GM18505 (cell line): ENCODE measurements around the gene RAVER1.
A peak's percentile ranks its signal among the peaks of the same experiment; 100 is the strongest.

ENCODE experiments used
- ATAC-seq: cut with Tn5 transposase; IDR thresholded peaks from one replicate; pipeline ENCODE4 v1.9.1; 2021; ENCODE audit not compliant: unreplicated experiment
- POLR2A ChIP-seq: IDR thresholded peaks from 4 replicates; pipeline ENCODE4 v1.6.1; 2011; ENCODE audit warnings: borderline replicate concordance; ENCODE audit not compliant: insufficient read depth, insufficient read length; ENCODE audit errors: extremely low read depth

Gene RAVER1

GRCh38 chr19:10332158-10332964 lies 968 bp downstream of the RAVER1 start:
- TF ChIP-seq POLR2A: no peak

GRCh38 chr19:10329555-10329954 lies 3.8 kb downstream of the RAVER1 start:
- no peak for TF ChIP-seq POLR2A
- ATAC-seq: no peak

More at GRCh38 chr19:10332158-10332964, 968 bp downstream of the RAVER1 start:
- no peak for ATAC-seq

GRCh38 chr19:10328558-10329429 lies 4.5 kb downstream of the RAVER1 start:
- no peak for TF ChIP-seq POLR2A
- ATAC-seq: no peak

GRCh38 chr19:10327793-10328192 lies 5.5 kb downstream of the RAVER1 start:
- no peak for TF ChIP-seq POLR2A
- ATAC-seq: no peak

GRCh38 chr19:10325732-10326131 lies 7.6 kb downstream of the RAVER1 start:
- no peak for ATAC-seq
- TF ChIP-seq POLR2A: no peak

- no peak for ATAC-seq
Measured at GRCh38 chr19:10321874-10322835, 11.2 kb downstream of the RAVER1 start.

GRCh38 chr19:10321417-10321797 lies 11.9 kb downstream of the RAVER1 start:
- TF ChIP-seq POLR2A: no peak
- no peak for ATAC-seq

More at GRCh38 chr19:10321874-10322835, 11.2 kb downstream of the RAVER1 start:
- TF ChIP-seq POLR2A: peak; percentile 21

GRCh38 chr19:10320602-10321416 lies 12.5 kb downstream of the RAVER1 start:
- no peak for ATAC-seq
- no peak for TF ChIP-seq POLR2A

GRCh38 chr19:10318807-10319682 lies 14.3 kb downstream of the RAVER1 start:
- no peak for TF ChIP-seq POLR2A
- ATAC-seq: no peak

- no peak for ATAC-seq
- no peak for TF ChIP-seq POLR2A
Measured at GRCh38 chr19:10317857-10318462, 15.4 kb downstream of the RAVER1 start.
